ENCODE data around the gene GUCY1A2. TPM values are rescaled to one million over a fixed set of nuclear protein-coding genes. Genes with fewer than 3 reads are reported as not detected.

The GUCY1A2 gene
- total RNA-seq, 1 experiment from 2014 or later: 5.4 TPM

GRCh38 chr11:106853850-106854401 lies 164.3 kb downstream of the GUCY1A2 start:
- ChIA-PET POLR2A (ENCODE audit: low non-redundant PET) (no interaction called here), CTCF (no interaction called here)
- intact Hi-C loops (cut with micrococcal nuclease; ENCODE audit: unreplicated experiment): loop anchor here (5.0 kb wide), 1 partner anchor 163 kb away; the partner anchor contains the start of gene GUCY1A2
- Histone ChIP-seq H3K27ac (ENCODE audit: low read depth, low read length, poor library complexity, severe bottlenecking) (no peak overlapping the region), H3K9me3 (ENCODE audit: low read depth, low read length, poor library complexity, severe bottlenecking) (no peaks in the 10 kb centered on the region), H3K4me1 (ENCODE audit: insufficient read depth, low read length, poor library complexity, severe bottlenecking) (no peaks in the 10 kb centered on the region), H3K36me3 (ENCODE audit: insufficient read depth, low read length, poor library complexity, severe bottlenecking) (no peaks in the 10 kb centered on the region), H3K4me3 (ENCODE audit: low read depth, low read length, poor library complexity, severe bottlenecking) (no peak overlapping the region), H3K27me3 (replicated peaks; ENCODE audit: insufficient read depth, low read depth, low read length, poor library complexity) (no peaks in the 10 kb centered on the region)
- no peak for DNase-seq (ENCODE audit: low spot score)
- TF ChIP-seq EZH2 (IDR thresholded peaks at IDR 0.05; ENCODE audit: borderline replicate concordance, low read depth, low read length, poor library complexity, severe bottlenecking): no peak
- no peak for TF ChIP-seq CTCF (conservative IDR thresholded peaks at IDR 0.05; ENCODE audit: low read depth, low read length)
- BruUV-seq (replicated peaks): no TSS peak

GRCh38 chr11:106852779-106853178 lies 165.5 kb downstream of the GUCY1A2 start:
- no peak overlapping the region for H3K27ac ChIP-seq (ENCODE audit: low read depth, low read length, poor library complexity, severe bottlenecking)
- no peak for DNase-seq (ENCODE audit: low spot score)
- H3K4me3 ChIP-seq (ENCODE audit: low read depth, low read length, poor library complexity, severe bottlenecking): no peak overlapping the region
- ChIA-PET CTCF (no interaction called here), POLR2A (ENCODE audit: low non-redundant PET) (no interaction called here)
- no peaks in the 10 kb centered on the region for H3K9me3 ChIP-seq (ENCODE audit: low read depth, low read length, poor library complexity, severe bottlenecking)
- no TSS peak for BruUV-seq (replicated peaks)
- H3K27me3 ChIP-seq (replicated peaks; ENCODE audit: insufficient read depth, low read depth, low read length, poor library complexity): no peaks in the 10 kb centered on the region
- H3K36me3 ChIP-seq (ENCODE audit: insufficient read depth, low read length, poor library complexity, severe bottlenecking): no peaks in the 10 kb centered on the region
- intact Hi-C loops (cut with micrococcal nuclease; ENCODE audit: unreplicated experiment): loop anchor here (5.0 kb wide), 1 partner anchor 165 kb away; the partner anchor contains the start of gene GUCY1A2
- H3K4me1 ChIP-seq (ENCODE audit: insufficient read depth, low read length, poor library complexity, severe bottlenecking): no peaks in the 10 kb centered on the region
- TF ChIP-seq EZH2 (IDR thresholded peaks at IDR 0.05; ENCODE audit: borderline replicate concordance, low read depth, low read length, poor library complexity, severe bottlenecking): no peak

GRCh38 chr11:106848526-106848925 lies 169.8 kb downstream of the GUCY1A2 start:
- Histone ChIP-seq H3K9me3 (ENCODE audit: low read depth, low read length, poor library complexity, severe bottlenecking) (no peaks in the 10 kb centered on the region), H3K27me3 (replicated peaks; ENCODE audit: insufficient read depth, low read depth, low read length, poor library complexity) (no peaks in the 10 kb centered on the region), H3K4me1 (ENCODE audit: insufficient read depth, low read length, poor library complexity, severe bottlenecking) (no peaks in the 10 kb centered on the region), H3K4me3 (ENCODE audit: low read depth, low read length, poor library complexity, severe bottlenecking) (no peak overlapping the region), H3K27ac (ENCODE audit: low read depth, low read length, poor library complexity, severe bottlenecking) (no peak overlapping the region), H3K36me3 (ENCODE audit: insufficient read depth, low read length, poor library complexity, severe bottlenecking) (no peaks in the 10 kb centered on the region)
- POLR2A ChIA-PET (ENCODE audit: low non-redundant PET): no interaction called here
- no peak for DNase-seq (ENCODE audit: low spot score)
- CTCF ChIA-PET: no interaction called here
- no peak for TF ChIP-seq CTCF (conservative IDR thresholded peaks at IDR 0.05; ENCODE audit: low read depth, low read length)
- no peak for TF ChIP-seq EZH2 (IDR thresholded peaks at IDR 0.05; ENCODE audit: borderline replicate concordance, low read depth, low read length, poor library complexity, severe bottlenecking)
- BruUV-seq (replicated peaks): no TSS peak
- intact Hi-C loops (cut with micrococcal nuclease; ENCODE audit: unreplicated experiment): no loop called here

GRCh38 chr11:106842134-106842533 lies 176.1 kb downstream of the GUCY1A2 start:
- no peaks in the 10 kb centered on the region for H3K36me3 ChIP-seq (ENCODE audit: insufficient read depth, low read length, poor library complexity, severe bottlenecking)
- no peak overlapping the region for H3K4me3 ChIP-seq (ENCODE audit: low read depth, low read length, poor library complexity, severe bottlenecking)
- intact Hi-C loops (cut with micrococcal nuclease; ENCODE audit: unreplicated experiment): no loop called here
- H3K9me3 ChIP-seq (ENCODE audit: low read depth, low read length, poor library complexity, severe bottlenecking): no peaks in the 10 kb centered on the region
- H3K27ac ChIP-seq (ENCODE audit: low read depth, low read length, poor library complexity, severe bottlenecking): no peak overlapping the region
- TF ChIP-seq EZH2 (IDR thresholded peaks at IDR 0.05; ENCODE audit: borderline replicate concordance, low read depth, low read length, poor library complexity, severe bottlenecking) (no peak), CTCF (conservative IDR thresholded peaks at IDR 0.05; ENCODE audit: low read depth, low read length) (no peak)
- POLR2A ChIA-PET (ENCODE audit: low non-redundant PET): interaction anchor here (0.6 kb wide), 1 partner anchor 18 kb away, joined by 3 read pairs; no protein-coding TSS in a partner anchor
- H3K4me1 ChIP-seq (ENCODE audit: insufficient read depth, low read length, poor library complexity, severe bottlenecking): no peaks in the 10 kb centered on the region
- H3K27me3 ChIP-seq (replicated peaks; ENCODE audit: insufficient read depth, low read depth, low read length, poor library complexity): no peaks in the 10 kb centered on the region
- BruUV-seq (replicated peaks): no TSS peak
- DNase-seq (ENCODE audit: low spot score): peak; percentile 61
- CTCF ChIA-PET: no interaction called here
